Thyroid gland (tissue), 4 donors: ENCODE measurements around the gene TMEM198. TPM values are rescaled to one million over a fixed set of nuclear protein-coding genes. Genes with fewer than 3 reads are reported as not detected.

Experiments
- DNase-seq, 2 donors: peaks; one replicate each; pipeline ENCODE4 v3.0.0-alpha.2; 2019
- H3K27ac ChIP-seq, 3 donors: fragments of 200-600 bp; sonication (generic); 1 replicate in 2 of 3; 2 replicates in 1 of 3; pipeline ENCODE4 v1.5.1; 2016 to 2019; ENCODE audit warnings: mild to moderate bottlenecking in 1 of 3, moderate library complexity in 1 of 3
- H3K27me3 ChIP-seq: fragments of 200-600 bp; sonication (generic); one replicate; pipeline ENCODE4 v1.5.1; 2019
- H3K36me3 ChIP-seq, 2 donors: fragments of 200-600 bp; sonication (generic); one replicate each; pipeline ENCODE4 v1.5.1; 2016 to 2019
- H3K4me1 ChIP-seq, 2 donors: fragments of 200-600 bp; sonication (generic); one replicate each; pipeline ENCODE4 v1.5.1; 2017 to 2019
- H3K4me3 ChIP-seq, 3 donors: fragments of 200-600 bp; sonication (generic); replicated peaks in 1 of 3; 1 replicate in 2 of 3; 2 replicates in 1 of 3; pipeline ENCODE4 v1.5.1; 2016; ENCODE audit warnings: mild to moderate bottlenecking in 1 of 3
- H3K9me3 ChIP-seq: fragments of 200-600 bp; sonication (generic); one replicate; pipeline ENCODE4 v1.5.1; 2017
- CTCF ChIP-seq, 6 experiments: fragments of 200-600 bp in 3 of 6; fragments of 450-650 bp in 3 of 6; sonication (generic) in 3 of 6; IDR thresholded peaks; one replicate each; pipeline ENCODE4 v1.5.1; 2016 to 2019; ENCODE audit warnings: antibody characterized with exemption in 6 of 6, mild to moderate bottlenecking in 2 of 6, inconsistent platforms in 1 of 6, moderate library complexity in 1 of 6
- POLR2A ChIP-seq, 2 donors: fragments of 450-650 bp; IDR thresholded peaks; one replicate each; pipeline ENCODE4 v1.6.1; 2017; ENCODE audit warnings: antibody characterized with exemption in 2 of 2, mild to moderate bottlenecking in 2 of 2, moderate library complexity in 1 of 2
- WGBS, 2 donors: methylation state at CpG; one replicate each; pipeline ENCODE4 v1.1.5; 2017; 5-methylcytosine and 5-hydroxymethylcytosine counted together
- intact Hi-C: fragments of 100-400 bp; cut with DNase I; formaldehyde crosslinking; loops from one replicate; pipeline ENCODE4 v1.15.1; 2023
- total RNA-seq, 4 donors: library from RNA; depleted of rRNA; stranded (reverse); fragments of >200 nt; gene quantifications; one replicate each; pipeline ENCODE4 v1.2.3, GENCODE V29; 2016

Gene TMEM198
- total RNA-seq, 4 donors from 2014 or later, result 4.6 to 10.9 (median 5.4) TPM

- intact Hi-C loops, result loop anchor here (2.0 to 5.0 kb wide), 2 partner anchors 102 to 146 kb away; no protein-coding TSS in a partner anchor
- H3K9me3 ChIP-seq, result no peaks in the 10 kb centered on the region
- DNase-seq, result no peak
- H3K4me3 ChIP-seq, result no peak overlapping the region
- no peak overlapping the region for H3K27ac ChIP-seq
- H3K4me1 ChIP-seq, result peaks cover 21 to 24% of the 10 kb centered on the region in 2 donors
- 92% methylated on average over 12 of the region's 12 CpGs for WGBS, 2 donors
- no peak for TF ChIP-seq CTCF (IDR thresholded peaks at IDR 0.05)
- TF ChIP-seq POLR2A (IDR thresholded peaks at IDR 0.05), result no peak
- H3K36me3 ChIP-seq, result peaks cover 14 to 17% of the 10 kb centered on the region in 2 donors
- H3K27me3 ChIP-seq, result no peaks in the 10 kb centered on the region
Observed at GRCh38 chr2:219540784-219541504, 2.9 kb upstream of the TMEM198 start.

- Histone ChIP-seq H3K36me3 (peaks cover 14 to 17% of the 10 kb centered on the region in 2 donors), H3K27ac (no peak overlapping the region), H3K9me3 (no peaks in the 10 kb centered on the region), H3K4me1 (peaks cover 21 to 24% of the 10 kb centered on the region in 2 donors), H3K4me3 (peak overlapping the region in 1 of 3 donors; percentile 15), H3K27me3 (no peaks in the 10 kb centered on the region)
- intact Hi-C loops, result loop anchor here (2.0 to 5.0 kb wide), 2 partner anchors 101 to 146 kb away; no protein-coding TSS in a partner anchor
- 6 to 20% methylated on average over 9 to 13 of the region's 48 CpGs for WGBS, 2 donors
- DNase-seq, result peak; percentile 93
- TF ChIP-seq POLR2A (IDR thresholded peaks at IDR 0.05) (peak in 1 of 2 donors; percentile 19), CTCF (IDR thresholded peaks at IDR 0.05) (peak; percentile 92 to 99 (median 97))
Observed at GRCh38 chr2:219541611-219542180, 2.1 kb upstream of the TMEM198 start.

DNA sequence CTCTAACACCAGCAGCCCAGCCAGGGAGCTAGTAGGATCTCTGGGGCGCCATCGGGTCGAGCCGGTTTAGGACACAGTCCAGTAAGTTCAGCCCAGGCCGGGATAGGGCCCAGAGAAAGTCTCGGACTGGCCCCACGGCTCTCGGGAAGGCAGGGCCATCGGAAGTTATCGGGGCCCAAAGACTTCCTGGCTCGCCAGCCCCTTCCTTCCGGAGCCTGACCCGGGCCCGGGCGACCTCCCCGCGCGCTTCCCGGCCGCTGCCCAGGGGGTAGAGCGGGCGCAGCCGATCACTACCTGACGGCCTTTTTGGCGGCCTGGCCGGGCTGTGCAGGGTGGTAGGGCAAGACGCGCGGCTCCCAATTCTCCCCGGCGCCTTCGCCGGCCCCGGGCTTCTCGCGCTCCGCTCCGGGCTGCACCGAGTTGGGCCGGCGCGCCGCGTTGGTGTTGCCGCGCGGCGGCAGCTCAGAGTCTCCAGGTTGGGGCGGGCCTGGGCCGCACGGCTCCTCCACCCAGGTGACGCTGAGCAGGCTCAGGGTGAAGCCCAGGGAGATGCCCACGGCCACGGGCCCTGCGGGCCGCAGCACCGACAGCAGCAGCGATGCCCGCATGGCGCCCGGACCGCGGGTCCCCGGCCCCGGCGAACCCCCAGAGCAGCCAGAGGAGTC lies 765 bp upstream of the TMEM198 start:
- Histone ChIP-seq H3K4me1 (peaks cover 21 to 24% of the 10 kb centered on the region in 2 donors), H3K4me3 (peak overlapping the region; percentile 33 to 83 (median 79)), H3K27me3 (no peaks in the 10 kb centered on the region), H3K27ac (peak overlapping the region; percentile 78 to 91 (median 84)), H3K9me3 (no peaks in the 10 kb centered on the region), H3K36me3 (peaks cover 14 to 17% of the 10 kb centered on the region in 2 donors)
- peak; percentile 65 to 67 for DNase-seq
- intact Hi-C loops, result loop anchor here (5.0 kb wide), 1 partner anchor 144 kb away; no protein-coding TSS in a partner anchor
- no peak for TF ChIP-seq CTCF (IDR thresholded peaks at IDR 0.05)
- no peak for TF ChIP-seq POLR2A (IDR thresholded peaks at IDR 0.05)
- 0 to 1% methylated on average over 7 to 16 of the region's 66 CpGs for WGBS, 2 donors

DNA sequence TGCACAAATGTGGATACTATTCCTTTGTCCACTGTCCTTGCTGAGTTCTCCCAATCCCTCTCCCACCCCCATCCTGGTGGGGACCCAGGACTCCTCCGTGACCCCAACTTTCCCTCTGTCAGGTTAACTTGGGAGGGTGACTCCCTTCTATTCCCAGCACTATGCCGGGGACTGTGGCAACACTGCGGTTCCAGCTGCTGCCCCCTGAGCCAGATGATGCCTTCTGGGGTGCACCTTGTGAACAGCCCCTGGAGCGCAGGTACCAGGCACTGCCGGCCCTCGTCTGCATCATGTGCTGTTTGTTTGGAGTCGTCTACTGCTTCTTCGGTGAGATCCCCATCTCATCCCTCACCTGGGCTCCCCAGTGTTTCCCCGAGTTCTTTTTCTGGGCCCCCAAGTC lies 739 bp downstream of the TMEM198 start:
- no peaks in the 10 kb centered on the region for H3K9me3 ChIP-seq
- H3K36me3 ChIP-seq, result peaks cover 6 to 11% of the 10 kb centered on the region in 2 donors
- 39 to 43% methylated on average over 9 of the region's 9 CpGs for WGBS, 2 donors
- intact Hi-C loops, result loop anchor here (5.0 kb wide), 1 partner anchor 143 kb away; no protein-coding TSS in a partner anchor
- no peak overlapping the region for H3K27ac ChIP-seq
- no peaks in the 10 kb centered on the region for H3K27me3 ChIP-seq
- TF ChIP-seq POLR2A (IDR thresholded peaks at IDR 0.05) (no peak), CTCF (IDR thresholded peaks at IDR 0.05) (no peak)
- no peak for DNase-seq
- peak overlapping the region in 1 of 3 donors; percentile 79 for H3K4me3 ChIP-seq
- H3K4me1 ChIP-seq, result peaks cover 21 to 24% of the 10 kb centered on the region in 2 donors
